HL-60/S4 treated with phorbol 12-myristate 13-acetate at 8.2 ng/mL for 4 days and 3 days (cell line): ENCODE data around the gene SDHAF3.

ENCODE experiments used
- in situ Hi-C: fragments of 300-500 bp; cut with MboI; formaldehyde crosslinking; loops from 2 replicates; pipeline ENCODE4 v1.15.0; 2022; ENCODE audit warnings: low sequenced_read_pairs

The SDHAF3 gene

DNA sequence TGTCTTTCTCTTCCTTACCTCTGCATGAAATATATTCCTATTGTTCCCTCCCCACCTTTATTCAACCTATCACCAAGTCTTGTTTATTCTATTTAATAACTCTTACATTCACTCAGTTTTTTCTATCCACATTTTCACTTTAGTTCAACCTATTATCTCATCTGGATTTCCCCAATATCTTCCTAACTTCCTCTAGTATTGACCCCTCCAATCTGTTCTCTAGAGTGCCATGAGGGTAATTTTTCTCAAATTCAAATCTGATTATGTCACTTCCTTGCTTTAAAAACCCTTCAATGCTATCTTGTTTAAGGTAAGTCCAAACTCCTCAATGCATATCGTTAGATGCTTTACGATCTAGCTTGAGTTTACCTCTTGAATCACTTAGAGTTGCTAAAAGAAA lies 86.5 kb downstream of the SDHAF3 start:
- in situ Hi-C loops = no loop called here

DNA sequence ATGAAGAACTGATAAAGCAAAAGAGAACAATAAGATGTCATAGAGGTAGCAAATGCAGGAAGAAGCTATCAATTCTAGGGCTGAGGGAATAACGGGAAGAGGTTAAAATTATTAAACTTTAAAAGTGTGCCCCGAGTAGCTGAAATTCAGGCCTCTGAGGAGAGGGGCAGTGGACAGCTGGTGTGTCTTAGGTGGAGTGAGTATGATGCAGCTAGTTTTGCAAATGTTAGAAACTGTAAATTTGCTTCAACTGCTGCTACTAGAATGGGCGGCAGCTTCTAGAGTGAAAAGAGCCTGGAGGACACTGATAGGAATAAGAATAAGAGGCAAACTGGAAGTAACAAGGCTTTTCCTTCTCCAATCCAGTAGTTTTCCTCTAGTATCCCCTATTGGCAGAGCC lies 87.3 kb downstream of the SDHAF3 start:
- in situ Hi-C loops = no loop called here

DNA sequence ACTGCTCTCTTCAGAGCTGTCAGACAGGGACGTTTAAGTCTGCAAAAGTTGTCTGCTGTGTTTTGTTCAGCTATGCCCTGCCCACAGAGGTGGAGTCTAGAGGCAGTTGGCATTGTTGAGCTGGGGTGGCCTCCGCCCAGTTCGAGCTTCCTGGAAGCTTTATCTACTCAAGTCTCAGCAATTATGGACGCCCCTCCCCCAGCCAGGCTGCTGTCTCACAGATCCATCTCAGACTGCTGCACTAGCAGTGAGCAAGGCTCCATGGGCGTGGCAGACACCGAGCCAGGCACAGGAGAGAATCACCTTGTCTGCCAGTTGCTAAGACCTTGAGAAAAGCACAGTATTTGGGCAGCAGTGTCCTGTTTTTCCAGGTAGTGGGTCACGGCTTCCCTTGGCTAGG lies 98.1 kb downstream of the SDHAF3 start:
- in situ Hi-C loops = no loop called here

DNA sequence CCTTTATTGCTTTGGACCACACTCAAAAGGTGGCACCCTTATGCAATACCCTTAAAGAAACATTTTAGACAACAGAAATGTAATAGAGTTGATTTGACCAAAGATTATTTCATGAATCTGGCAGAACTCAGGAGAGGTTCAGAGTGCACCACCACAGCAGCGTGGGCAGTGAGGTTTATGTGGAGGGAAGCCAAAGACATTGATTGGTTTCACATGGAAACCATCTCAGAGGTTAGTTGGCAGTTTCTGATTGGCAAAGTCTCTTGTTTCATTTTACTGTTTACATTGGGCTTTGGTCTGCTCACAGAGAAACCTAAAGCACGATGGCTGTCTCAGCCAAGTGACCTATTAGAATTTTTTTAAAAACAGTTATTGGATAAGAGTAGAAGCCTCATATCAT lies 101.3 kb downstream of the SDHAF3 start:
- in situ Hi-C loops = no loop called here

- in situ Hi-C loops = no loop called here
Measured at GRCh38 chr7:97219237-97219636, 101.7 kb downstream of the SDHAF3 start.

DNA sequence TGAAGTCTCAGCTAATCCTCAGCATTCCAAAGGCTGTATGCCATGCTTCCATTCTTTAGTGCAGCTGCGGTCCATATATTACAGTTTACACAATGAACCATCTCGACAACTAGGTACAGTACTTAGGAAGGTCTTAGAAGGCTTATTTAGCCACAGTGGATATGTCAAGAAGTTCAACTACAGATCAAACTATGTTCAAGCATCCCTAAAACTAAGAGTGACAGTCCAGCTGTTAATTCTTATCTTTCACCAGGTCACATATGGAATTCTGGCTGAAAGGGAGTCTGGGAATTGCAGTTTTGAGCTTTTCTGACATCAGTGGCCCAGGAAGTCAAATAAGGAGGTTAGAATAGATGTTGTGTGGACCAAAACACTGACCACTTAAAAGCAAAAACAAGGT lies 106.8 kb downstream of the SDHAF3 start:
- in situ Hi-C loops = no loop called here

DNA sequence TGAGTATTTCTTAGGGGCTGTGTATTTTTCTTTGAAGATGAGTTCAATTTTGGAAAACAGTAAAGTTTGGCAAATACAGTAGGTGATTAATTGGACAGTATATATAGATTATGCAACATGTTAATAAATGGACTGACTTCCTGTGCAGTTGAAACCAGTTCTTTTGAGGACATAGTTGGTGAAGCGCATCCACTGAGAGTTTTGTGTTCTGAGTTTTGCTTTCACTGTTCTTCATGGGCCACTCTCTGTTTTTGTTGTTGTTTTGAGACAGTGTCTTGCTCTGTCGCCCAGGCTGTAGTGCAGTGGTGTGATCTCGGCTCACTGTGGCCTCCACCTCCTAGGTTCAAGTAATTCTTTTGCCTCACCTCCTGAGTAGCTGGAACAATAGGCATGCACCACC lies 109.0 kb downstream of the SDHAF3 start:
- in situ Hi-C loops = no loop called here
